AG09309 (cell line): Measurements from ENCODE around the gene ANK2.

ENCODE experiments used
- DNase-seq: peaks from one replicate; pipeline ENCODE4 v3.0.0-alpha.2; 2010; ENCODE audit warnings: low read depth
- H3K4me3 ChIP-seq: 2 replicates; pipeline ENCODE4 v1.5.1; 2011; ENCODE audit warnings: mild to moderate bottlenecking, low read depth, low read length, moderate library complexity; ENCODE audit not compliant: control insufficient read depth
- CTCF ChIP-seq: IDR thresholded peaks from 2 replicates; pipeline ENCODE4 v1.5.1; 2011; ENCODE audit warnings: mild to moderate bottlenecking, low read depth, low read length, inconsistent platforms; ENCODE audit not compliant: insufficient read depth, control insufficient read depth; ENCODE audit errors: missing control alignments

The ANK2 gene

DNA sequence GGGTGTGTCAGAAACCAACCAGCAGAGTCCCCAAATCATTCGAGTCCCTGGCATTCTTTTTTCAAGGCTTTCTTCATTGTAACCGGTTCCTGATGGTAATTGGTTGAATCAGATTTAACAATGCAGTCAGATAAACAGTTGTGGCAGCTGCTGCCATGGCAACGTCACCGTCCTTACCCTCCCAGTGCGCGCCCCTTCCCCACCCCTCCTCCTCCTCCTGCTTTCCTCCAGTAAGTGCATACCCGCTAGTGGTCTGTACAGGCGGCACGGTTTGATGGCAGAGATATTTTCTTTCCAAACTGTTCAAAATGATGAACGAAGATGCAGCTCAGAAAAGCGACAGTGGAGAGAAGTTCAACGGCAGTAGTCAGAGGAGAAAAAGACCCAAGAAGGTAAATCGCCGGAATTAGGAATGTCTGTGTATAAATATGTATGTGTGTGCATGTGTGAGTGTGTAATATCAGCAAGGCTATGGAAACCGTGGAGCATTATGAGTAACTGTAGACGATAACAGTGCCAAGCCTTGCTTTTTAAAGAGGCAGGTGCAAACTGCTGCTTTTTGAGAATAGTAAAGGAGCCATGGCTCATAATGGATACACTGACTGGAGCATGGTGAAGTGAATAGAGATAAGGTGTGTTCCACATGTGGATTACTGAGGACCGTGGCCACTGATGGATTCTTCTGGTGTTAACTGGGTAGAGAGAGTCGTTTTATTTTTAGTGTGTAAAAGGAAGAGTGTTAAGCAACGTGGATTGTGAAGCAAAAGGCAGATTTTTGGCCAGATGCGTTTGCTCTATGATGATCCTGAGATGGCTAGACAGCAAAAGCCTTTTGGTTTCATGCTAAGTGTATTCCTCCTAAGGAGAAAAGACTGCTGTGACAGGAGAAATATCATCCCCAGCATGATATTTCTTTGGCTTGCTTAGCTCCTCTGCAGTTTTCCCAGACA is at the start of gene ANK2:
Gene ANK2, plus strand, starts transcription at position 233 of the 950 bp plus-strand sequence. Its CDS starts 76 bp downstream, at position 309.
- no peak for DNase-seq
- no peak for TF ChIP-seq CTCF
- no peak within 1 kb of the TSS; the same call in 1 of the 2 replicates for H3K4me3 ChIP-seq

- no peak for DNase-seq
- no peak for TF ChIP-seq CTCF
- no peak overlapping the region for H3K4me3 ChIP-seq
Measured at GRCh38 chr4:113003841-113004240, 45.6 kb upstream of the ANK2 start.

- no peak for TF ChIP-seq CTCF
- DNase-seq = no peak
- no peak overlapping the region for H3K4me3 ChIP-seq
Measured at GRCh38 chr4:113004655-113005054, 44.8 kb upstream of the ANK2 start.

- no peak for DNase-seq
- TF ChIP-seq CTCF = no peak
- H3K4me3 ChIP-seq = no peak overlapping the region
Measured at GRCh38 chr4:113006632-113007031, 42.8 kb upstream of the ANK2 start.

GRCh38 chr4:113007151-113007550 is 42.3 kb upstream of the ANK2 start:
- no peak for TF ChIP-seq CTCF
- DNase-seq = no peak
- no peak overlapping the region for H3K4me3 ChIP-seq

GRCh38 chr4:113008135-113008534 is 41.3 kb upstream of the ANK2 start:
- TF ChIP-seq CTCF = no peak
- H3K4me3 ChIP-seq = no peak overlapping the region
- no peak for DNase-seq
